ENCODE data around the gene WDFY1.

DNA sequence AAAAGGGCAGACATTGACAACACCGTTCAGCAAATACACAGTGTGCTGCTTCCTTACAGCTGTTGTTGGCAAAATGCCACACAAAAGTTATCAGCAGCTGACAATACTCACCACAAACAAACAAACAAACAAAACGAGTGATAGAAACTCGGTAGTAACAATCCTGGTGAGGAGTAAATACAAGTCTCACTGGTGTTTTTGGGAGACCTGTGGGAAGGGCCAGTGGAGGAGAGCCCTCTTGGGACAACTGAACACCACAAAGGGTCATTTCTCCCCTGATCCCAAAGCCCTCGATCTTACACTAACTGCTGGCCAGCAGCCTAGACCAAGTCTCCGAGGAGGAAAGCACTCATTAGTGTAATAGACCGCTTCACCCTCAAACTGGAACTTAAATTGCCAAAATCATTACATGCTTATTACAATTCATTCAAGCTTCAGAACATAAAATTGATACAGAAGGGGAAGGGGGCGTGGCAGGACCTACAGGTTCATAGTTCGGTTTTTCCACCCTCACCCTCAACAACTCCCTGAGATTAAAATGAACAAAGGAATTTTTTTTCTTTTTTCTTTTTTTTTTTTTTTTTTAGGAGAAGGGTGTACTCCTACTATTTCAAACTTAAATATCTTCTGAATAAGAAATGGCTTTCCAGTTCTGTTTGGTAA, 112.8 kb downstream of the WDFY1 start:
- TF ChIP-seq, protein P1, sequence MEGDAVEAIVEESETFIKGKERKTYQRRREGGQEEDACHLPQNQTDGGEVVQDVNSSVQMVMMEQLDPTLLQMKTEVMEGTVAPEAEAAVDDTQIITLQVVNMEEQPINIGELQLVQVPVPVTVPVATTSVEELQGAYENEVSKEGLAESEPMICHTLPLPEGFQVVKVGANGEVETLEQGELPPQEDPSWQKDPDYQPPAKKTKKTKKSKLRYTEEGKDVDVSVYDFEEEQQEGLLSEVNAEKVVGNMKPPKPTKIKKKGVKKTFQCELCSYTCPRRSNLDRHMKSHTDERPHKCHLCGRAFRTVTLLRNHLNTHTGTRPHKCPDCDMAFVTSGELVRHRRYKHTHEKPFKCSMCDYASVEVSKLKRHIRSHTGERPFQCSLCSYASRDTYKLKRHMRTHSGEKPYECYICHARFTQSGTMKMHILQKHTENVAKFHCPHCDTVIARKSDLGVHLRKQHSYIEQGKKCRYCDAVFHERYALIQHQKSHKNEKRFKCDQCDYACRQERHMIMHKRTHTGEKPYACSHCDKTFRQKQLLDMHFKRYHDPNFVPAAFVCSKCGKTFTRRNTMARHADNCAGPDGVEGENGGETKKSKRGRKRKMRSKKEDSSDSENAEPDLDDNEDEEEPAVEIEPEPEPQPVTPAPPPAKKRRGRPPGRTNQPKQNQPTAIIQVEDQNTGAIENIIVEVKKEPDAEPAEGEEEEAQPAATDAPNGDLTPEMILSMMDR (IDR thresholded peaks at IDR 0.05 in 4 of 5, conservative IDR thresholded peaks at IDR 0.05 in 1 of 5): no peak
- no peak for TF ChIP-seq POLR2A (IDR thresholded peaks at IDR 0.05)
